ENCODE measurements around the gene ABR. TPM values are rescaled to one million over a fixed set of nuclear protein-coding genes. Genes with fewer than 3 reads are reported as not detected.
A peak's percentile ranks its signal among the peaks of the same experiment; 100 is the strongest.

Gene ABR
- polyA plus RNA-seq, 3 donors = 19.8 to 160 (median 26.0) TPM

GRCh38 chr17:1179112-1179817, 516 bp downstream of the ABR start:
- TF ChIP-seq CTCF (IDR thresholded peaks at IDR 0.05) = no peak
- Histone ChIP-seq H4K20me1 (ENCODE audit: insufficient read depth, low read length) (peaks cover 94% of the 10 kb centered on the region), H3K9ac (ENCODE audit: insufficient read depth, low read length, poor library complexity, severe bottlenecking) (peak overlapping the region; percentile 79), H3K4me2 (replicated peaks; ENCODE audit: extremely low read depth, low read length, poor library complexity, severe bottlenecking) (peak overlapping the region; percentile 96), H3K27me3 (ENCODE audit: control insufficient read depth in 2 of 2, insufficient read depth in 2 of 2, low read length in 2 of 2) (peaks cover 0 to 2% of the 10 kb centered on the region in 2 donors), H3K27ac (ENCODE audit: low read depth in 1 of 2, low read length in 2 of 2) (peak overlapping the region in 1 of 2 donors; percentile 51), H3K36me3 (replicated peaks in 1 of 2; ENCODE audit: control insufficient read depth in 1 of 2, insufficient read depth in 2 of 2, low read length in 2 of 2) (peaks cover 0 to 1% of the 10 kb centered on the region in 2 donors), H3K4me3 (replicated peaks in 1 of 3; ENCODE audit: low read depth in 2 of 3, low read length in 3 of 3) (peak overlapping the region; percentile 56 to 83 (median 81)), H3K4me1 (ENCODE audit: control insufficient read depth in 1 of 2, insufficient read depth in 2 of 2, low read length in 2 of 2) (peaks cover 24 to 50% of the 10 kb centered on the region in 2 donors), H3K79me2 (ENCODE audit: insufficient read depth, low read length) (peaks cover 74% of the 10 kb centered on the region), H2AFZ (ENCODE audit: insufficient read depth, low read depth, low read length, poor library complexity, severe bottlenecking) (peak overlapping the region; percentile 50), H3K9me3 (replicated peaks in 1 of 2; ENCODE audit: control insufficient read depth in 1 of 2, insufficient read depth in 1 of 2, low read length in 2 of 2) (no peaks in the 10 kb centered on the region)
- H3K27me3 Mint-ChIP-seq (ENCODE audit: low read depth in 3 of 3) = peaks cover 0 to 19% (median 4%) of the 10 kb centered on the region in 3 donors
- peaks cover 0 to 2% (median 0%) of the 10 kb centered on the region in 7 donors for H3K9me3 Mint-ChIP-seq
- peak overlapping the region in 4 of 7 donors; percentile 11 to 68 (median 54) for H3K27ac Mint-ChIP-seq
- H3K4me1 Mint-ChIP-seq = peaks cover 40% of the 10 kb centered on the region
- H3K4me3 Mint-ChIP-seq = peak overlapping the region; percentile 78 to 86
- intact Hi-C loops (cut with micrococcal nuclease) = no loop called here
- under 1% methylated on average over 69 of the region's 69 CpGs for WGBS (ENCODE audit: insufficient coverage)
- peaks cover 13 to 14% of the 10 kb centered on the region in 2 donors for H3K36me3 Mint-ChIP-seq
- no peak for DNase-seq

- Histone ChIP-seq H3K27me3 (ENCODE audit: control insufficient read depth in 2 of 2, insufficient read depth in 2 of 2, low read length in 2 of 2) (peaks cover 0 to 2% of the 10 kb centered on the region in 2 donors), H3K79me2 (ENCODE audit: insufficient read depth, low read length) (peaks cover 78% of the 10 kb centered on the region), H3K36me3 (replicated peaks in 1 of 2; ENCODE audit: control insufficient read depth in 1 of 2, insufficient read depth in 2 of 2, low read length in 2 of 2) (peaks cover 0 to 3% of the 10 kb centered on the region in 2 donors), H3K4me2 (replicated peaks; ENCODE audit: extremely low read depth, low read length, poor library complexity, severe bottlenecking) (no peak overlapping the region), H3K27ac (ENCODE audit: low read depth in 1 of 2, low read length in 2 of 2) (no peak overlapping the region), H3K9ac (ENCODE audit: insufficient read depth, low read length, poor library complexity, severe bottlenecking) (no peak overlapping the region), H4K20me1 (ENCODE audit: insufficient read depth, low read length) (peaks cover 96% of the 10 kb centered on the region), H3K4me1 (ENCODE audit: control insufficient read depth in 1 of 2, insufficient read depth in 2 of 2, low read length in 2 of 2) (peaks cover 19 to 38% of the 10 kb centered on the region in 2 donors), H2AFZ (ENCODE audit: insufficient read depth, low read depth, low read length, poor library complexity, severe bottlenecking) (no peak overlapping the region), H3K9me3 (replicated peaks in 1 of 2; ENCODE audit: control insufficient read depth in 1 of 2, insufficient read depth in 1 of 2, low read length in 2 of 2) (no peaks in the 10 kb centered on the region), H3K4me3 (replicated peaks in 1 of 3; ENCODE audit: low read depth in 2 of 3, low read length in 3 of 3) (no peak overlapping the region)
- Mint-ChIP-seq H3K27me3 (ENCODE audit: low read depth in 3 of 3) (peaks cover 0 to 19% (median 4%) of the 10 kb centered on the region in 3 donors), H3K9me3 (peaks cover 0 to 2% (median 0%) of the 10 kb centered on the region in 7 donors), H3K36me3 (peaks cover 6 to 14% of the 10 kb centered on the region in 2 donors), H3K27ac (no peak overlapping the region), H3K4me3 (no peak overlapping the region), H3K4me1 (peaks cover 25% of the 10 kb centered on the region)
- no peak for TF ChIP-seq CTCF (IDR thresholded peaks at IDR 0.05)
- WGBS (ENCODE audit: insufficient coverage) = 44% methylated on average over 8 of the region's 9 CpGs
- intact Hi-C loops (cut with micrococcal nuclease) = no loop called here
- no peak for DNase-seq
These were observed 2.6 kb downstream of the ABR start for GRCh38 chr17:1177016-1177700.
